ENCODE data around the gene IL17RE. TPM values are rescaled to one million over a fixed set of nuclear protein-coding genes. Genes with fewer than 3 reads are reported as not detected.

The IL17RE gene
- total RNA-seq, 1 experiment from 2014 or later, result 2.3 TPM

DNA sequence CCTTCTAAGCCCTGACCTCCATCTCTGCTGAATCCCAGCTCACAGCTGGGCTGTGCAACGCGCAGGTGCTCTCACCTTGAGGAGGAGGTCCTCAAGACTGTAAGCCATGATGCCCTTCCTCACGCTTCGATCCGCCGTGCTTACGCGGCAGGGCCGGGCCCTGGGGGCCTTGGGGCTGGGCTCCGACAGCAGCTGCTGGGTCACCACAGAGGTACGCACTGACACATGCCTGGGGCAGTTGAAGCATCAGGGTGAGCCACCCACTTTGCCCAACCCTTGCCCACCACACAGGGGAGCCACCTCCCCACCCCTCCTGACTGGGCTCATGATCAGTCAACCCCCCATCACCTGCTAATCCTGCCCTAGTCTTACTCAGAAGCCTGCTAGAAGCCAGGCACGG, 25.7 kb upstream of the IL17RE start:
- H3K4me3 ChIP-seq (ENCODE audit: low read depth, low read length, poor library complexity, severe bottlenecking), result no peak overlapping the region
- H3K27me3 ChIP-seq (replicated peaks; ENCODE audit: insufficient read depth, low read depth, low read length, poor library complexity), result no peaks in the 10 kb centered on the region
- no peaks in the 10 kb centered on the region for H3K36me3 ChIP-seq (ENCODE audit: insufficient read depth, low read length, poor library complexity, severe bottlenecking)
- H3K9me3 ChIP-seq (ENCODE audit: low read depth, low read length, poor library complexity, severe bottlenecking), result no peaks in the 10 kb centered on the region
- no TSS peak for BruUV-seq (replicated peaks)
- H3K27ac ChIP-seq (ENCODE audit: low read depth, low read length, poor library complexity, severe bottlenecking), result no peak overlapping the region
- POLR2A ChIA-PET (ENCODE audit: low non-redundant PET), result no interaction called here
- intact Hi-C loops (cut with micrococcal nuclease; ENCODE audit: unreplicated experiment), result no loop called here
- TF ChIP-seq, protein P1, sequence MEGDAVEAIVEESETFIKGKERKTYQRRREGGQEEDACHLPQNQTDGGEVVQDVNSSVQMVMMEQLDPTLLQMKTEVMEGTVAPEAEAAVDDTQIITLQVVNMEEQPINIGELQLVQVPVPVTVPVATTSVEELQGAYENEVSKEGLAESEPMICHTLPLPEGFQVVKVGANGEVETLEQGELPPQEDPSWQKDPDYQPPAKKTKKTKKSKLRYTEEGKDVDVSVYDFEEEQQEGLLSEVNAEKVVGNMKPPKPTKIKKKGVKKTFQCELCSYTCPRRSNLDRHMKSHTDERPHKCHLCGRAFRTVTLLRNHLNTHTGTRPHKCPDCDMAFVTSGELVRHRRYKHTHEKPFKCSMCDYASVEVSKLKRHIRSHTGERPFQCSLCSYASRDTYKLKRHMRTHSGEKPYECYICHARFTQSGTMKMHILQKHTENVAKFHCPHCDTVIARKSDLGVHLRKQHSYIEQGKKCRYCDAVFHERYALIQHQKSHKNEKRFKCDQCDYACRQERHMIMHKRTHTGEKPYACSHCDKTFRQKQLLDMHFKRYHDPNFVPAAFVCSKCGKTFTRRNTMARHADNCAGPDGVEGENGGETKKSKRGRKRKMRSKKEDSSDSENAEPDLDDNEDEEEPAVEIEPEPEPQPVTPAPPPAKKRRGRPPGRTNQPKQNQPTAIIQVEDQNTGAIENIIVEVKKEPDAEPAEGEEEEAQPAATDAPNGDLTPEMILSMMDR (conservative IDR thresholded peaks at IDR 0.05; ENCODE audit: low read depth, low read length), result no peak
- TF ChIP-seq EZH2 (IDR thresholded peaks at IDR 0.05; ENCODE audit: borderline replicate concordance, low read depth, low read length, poor library complexity, severe bottlenecking), result no peak
- no peaks in the 10 kb centered on the region for H3K4me1 ChIP-seq (ENCODE audit: insufficient read depth, low read length, poor library complexity, severe bottlenecking)
- DNase-seq (ENCODE audit: low spot score), result no peak
- CTCF ChIA-PET, result no interaction called here

DNA sequence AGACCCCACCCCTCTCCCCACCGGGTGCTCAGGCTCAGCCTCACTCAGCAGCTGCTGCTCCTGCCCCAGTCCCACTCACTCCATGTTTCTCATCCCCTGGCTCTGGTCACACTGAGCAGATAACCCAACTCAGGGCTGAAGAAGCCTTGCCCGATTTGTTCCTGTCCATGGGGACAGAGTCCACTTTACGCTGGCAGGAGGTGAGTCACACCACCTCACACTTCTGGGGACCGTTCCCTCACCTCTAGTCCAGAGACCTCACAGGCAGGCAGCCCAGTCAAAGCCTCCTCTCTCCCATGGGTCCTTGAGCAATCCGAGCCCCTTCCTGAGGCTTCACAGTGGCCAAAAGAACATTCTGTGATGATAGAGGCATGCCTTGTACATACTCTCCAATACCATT, 23.9 kb upstream of the IL17RE start:
- CTCF ChIA-PET, result no interaction called here
- BruUV-seq (replicated peaks), result no TSS peak
- POLR2A ChIA-PET (ENCODE audit: low non-redundant PET), result no interaction called here
- Histone ChIP-seq H3K4me3 (ENCODE audit: low read depth, low read length, poor library complexity, severe bottlenecking) (no peak overlapping the region), H3K27me3 (replicated peaks; ENCODE audit: insufficient read depth, low read depth, low read length, poor library complexity) (no peaks in the 10 kb centered on the region), H3K27ac (ENCODE audit: low read depth, low read length, poor library complexity, severe bottlenecking) (no peak overlapping the region), H3K4me1 (ENCODE audit: insufficient read depth, low read length, poor library complexity, severe bottlenecking) (no peaks in the 10 kb centered on the region), H3K9me3 (ENCODE audit: low read depth, low read length, poor library complexity, severe bottlenecking) (no peaks in the 10 kb centered on the region), H3K36me3 (ENCODE audit: insufficient read depth, low read length, poor library complexity, severe bottlenecking) (no peaks in the 10 kb centered on the region)
- intact Hi-C loops (cut with micrococcal nuclease; ENCODE audit: unreplicated experiment), result no loop called here
- TF ChIP-seq, protein P1 (conservative IDR thresholded peaks at IDR 0.05; ENCODE audit: low read depth, low read length), result no peak
- no peak for TF ChIP-seq EZH2 (IDR thresholded peaks at IDR 0.05; ENCODE audit: borderline replicate concordance, low read depth, low read length, poor library complexity, severe bottlenecking)
- DNase-seq (ENCODE audit: low spot score), result no peak

DNA sequence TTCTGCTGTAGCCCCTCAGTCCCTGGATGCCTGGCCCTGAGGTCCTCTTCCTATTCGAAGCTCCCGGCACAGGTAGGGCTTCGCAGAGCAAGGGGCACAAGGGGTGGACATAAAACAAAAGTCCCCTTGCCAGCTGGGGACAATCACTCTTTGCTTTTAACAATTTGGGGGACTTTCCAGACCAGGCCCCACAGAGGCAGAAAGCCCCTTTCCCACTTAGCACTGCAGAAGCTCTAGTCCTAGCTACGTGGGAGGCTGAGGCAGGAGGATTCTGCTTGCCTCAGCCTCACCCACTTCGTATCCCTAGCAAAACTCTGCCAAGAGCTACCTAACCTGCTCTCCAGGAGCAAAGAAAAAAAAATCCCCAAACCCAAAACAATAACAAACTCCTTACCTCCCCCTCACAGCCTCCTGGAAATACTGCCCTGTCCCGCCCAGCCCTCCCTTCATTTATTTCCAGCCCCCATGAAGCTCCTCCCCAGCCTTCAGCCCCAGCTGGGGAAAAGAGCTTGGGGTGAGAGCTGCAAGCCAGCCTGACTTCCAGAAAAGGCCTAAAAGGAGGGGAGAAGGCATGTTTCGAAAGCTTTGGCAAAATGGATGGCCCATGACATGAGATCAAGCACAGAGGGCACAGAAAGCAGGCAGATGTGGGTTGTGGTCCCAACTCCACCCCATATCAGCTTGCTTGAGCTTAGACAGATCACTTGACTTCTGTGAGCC, 22.7 kb upstream of the IL17RE start, which contains the start of gene CIDEC:
Gene CIDEC (minus strand): TSS at position 424 of the 720 bp plus-strand sequence. CDS start 1,767 bp downstream, outside the sequence.
- POLR2A ChIA-PET (ENCODE audit: low non-redundant PET), result no interaction called here
- no peaks in the 10 kb centered on the region for H3K9me3 ChIP-seq (ENCODE audit: low read depth, low read length, poor library complexity, severe bottlenecking)
- no peak for DNase-seq (ENCODE audit: low spot score)
- intact Hi-C loops (cut with micrococcal nuclease; ENCODE audit: unreplicated experiment), result no loop called here
- no TSS peak for BruUV-seq (replicated peaks)
- CTCF ChIA-PET, result no interaction called here
- TF ChIP-seq, protein P1 (conservative IDR thresholded peaks at IDR 0.05; ENCODE audit: low read depth, low read length), result no peak
- no peak for TF ChIP-seq EZH2 (IDR thresholded peaks at IDR 0.05; ENCODE audit: borderline replicate concordance, low read depth, low read length, poor library complexity, severe bottlenecking)
- no peaks in the 10 kb centered on the region for H3K4me1 ChIP-seq (ENCODE audit: insufficient read depth, low read length, poor library complexity, severe bottlenecking)
- H3K27me3 ChIP-seq (replicated peaks; ENCODE audit: insufficient read depth, low read depth, low read length, poor library complexity), result no peaks in the 10 kb centered on the region
- H3K27ac ChIP-seq (ENCODE audit: low read depth, low read length, poor library complexity, severe bottlenecking), result no peak within 1 kb of the TSS
- H3K4me3 ChIP-seq (ENCODE audit: low read depth, low read length, poor library complexity, severe bottlenecking), result no peak within 1 kb of the TSS
- no peaks in the 10 kb centered on the region for H3K36me3 ChIP-seq (ENCODE audit: insufficient read depth, low read length, poor library complexity, severe bottlenecking)
